C4-2B (cell line): ENCODE measurements around the gene ARHGAP22.

Experiments used
- ZFX ChIP-seq: fragments of 450-650 bp; IDR thresholded peaks from 2 replicates; pipeline ENCODE4 v1.6.1; 2017
- TF ChIP-seq, protein P1 (sequence below): fragments of 450-650 bp; conservative IDR thresholded peaks from 2 replicates; pipeline ENCODE4 v1.5.1; 2017; ENCODE audit warnings: mild to moderate bottlenecking

- TF ChIP-seq, protein P1, sequence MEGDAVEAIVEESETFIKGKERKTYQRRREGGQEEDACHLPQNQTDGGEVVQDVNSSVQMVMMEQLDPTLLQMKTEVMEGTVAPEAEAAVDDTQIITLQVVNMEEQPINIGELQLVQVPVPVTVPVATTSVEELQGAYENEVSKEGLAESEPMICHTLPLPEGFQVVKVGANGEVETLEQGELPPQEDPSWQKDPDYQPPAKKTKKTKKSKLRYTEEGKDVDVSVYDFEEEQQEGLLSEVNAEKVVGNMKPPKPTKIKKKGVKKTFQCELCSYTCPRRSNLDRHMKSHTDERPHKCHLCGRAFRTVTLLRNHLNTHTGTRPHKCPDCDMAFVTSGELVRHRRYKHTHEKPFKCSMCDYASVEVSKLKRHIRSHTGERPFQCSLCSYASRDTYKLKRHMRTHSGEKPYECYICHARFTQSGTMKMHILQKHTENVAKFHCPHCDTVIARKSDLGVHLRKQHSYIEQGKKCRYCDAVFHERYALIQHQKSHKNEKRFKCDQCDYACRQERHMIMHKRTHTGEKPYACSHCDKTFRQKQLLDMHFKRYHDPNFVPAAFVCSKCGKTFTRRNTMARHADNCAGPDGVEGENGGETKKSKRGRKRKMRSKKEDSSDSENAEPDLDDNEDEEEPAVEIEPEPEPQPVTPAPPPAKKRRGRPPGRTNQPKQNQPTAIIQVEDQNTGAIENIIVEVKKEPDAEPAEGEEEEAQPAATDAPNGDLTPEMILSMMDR = no peak
- no peak for TF ChIP-seq ZFX
Observed at GRCh38 chr10:48608976-48609375, 4.1 kb upstream of the ARHGAP22 start.
